Measurements from ENCODE around the gene RGMA.
"Not testable (repeated sequence)": the region's sequence is repeated elsewhere in the genome, so short reads cannot be mapped to it uniquely, and the experiment has no call there.

RGMA gene

DNA sequence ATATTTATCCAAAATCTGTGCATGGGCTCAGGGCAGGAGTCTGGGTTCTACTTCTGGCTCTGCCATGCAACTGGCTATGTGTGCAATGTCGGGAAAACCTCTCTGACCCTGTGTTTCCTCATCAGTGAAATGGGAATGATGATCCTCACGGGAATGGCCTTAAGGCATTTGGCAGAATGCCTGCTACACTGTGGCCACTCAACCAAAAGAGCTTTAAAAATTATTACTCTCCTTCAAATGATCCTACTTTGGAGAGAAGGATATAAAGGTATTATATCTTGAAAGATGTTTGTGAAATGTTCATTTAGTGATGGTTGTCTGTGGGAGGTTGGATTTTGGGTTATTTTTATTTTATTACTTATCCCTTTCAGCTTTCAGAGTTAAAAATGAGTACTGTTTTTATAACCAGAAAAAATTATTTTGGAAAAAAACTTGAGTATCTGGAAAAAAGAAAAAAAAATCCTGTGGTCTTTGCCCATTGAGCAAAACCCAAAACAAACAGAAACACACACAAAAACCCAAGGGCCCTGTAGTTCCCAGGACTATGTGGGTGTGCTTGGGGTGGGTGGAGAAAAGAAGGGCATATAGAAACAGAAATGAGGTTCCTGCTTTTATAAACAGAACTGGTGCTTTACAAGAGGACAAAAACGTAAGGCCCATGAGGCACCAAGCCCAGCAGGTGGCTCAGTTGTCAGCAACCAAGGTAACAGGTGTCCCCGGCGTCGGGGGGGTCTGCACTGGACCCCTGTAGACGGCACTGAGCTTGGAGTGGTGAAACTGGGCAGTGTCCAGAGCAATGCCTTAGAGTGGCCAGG lies 22.0 kb downstream of the RGMA start:
- TF ChIP-seq, protein P1, sequence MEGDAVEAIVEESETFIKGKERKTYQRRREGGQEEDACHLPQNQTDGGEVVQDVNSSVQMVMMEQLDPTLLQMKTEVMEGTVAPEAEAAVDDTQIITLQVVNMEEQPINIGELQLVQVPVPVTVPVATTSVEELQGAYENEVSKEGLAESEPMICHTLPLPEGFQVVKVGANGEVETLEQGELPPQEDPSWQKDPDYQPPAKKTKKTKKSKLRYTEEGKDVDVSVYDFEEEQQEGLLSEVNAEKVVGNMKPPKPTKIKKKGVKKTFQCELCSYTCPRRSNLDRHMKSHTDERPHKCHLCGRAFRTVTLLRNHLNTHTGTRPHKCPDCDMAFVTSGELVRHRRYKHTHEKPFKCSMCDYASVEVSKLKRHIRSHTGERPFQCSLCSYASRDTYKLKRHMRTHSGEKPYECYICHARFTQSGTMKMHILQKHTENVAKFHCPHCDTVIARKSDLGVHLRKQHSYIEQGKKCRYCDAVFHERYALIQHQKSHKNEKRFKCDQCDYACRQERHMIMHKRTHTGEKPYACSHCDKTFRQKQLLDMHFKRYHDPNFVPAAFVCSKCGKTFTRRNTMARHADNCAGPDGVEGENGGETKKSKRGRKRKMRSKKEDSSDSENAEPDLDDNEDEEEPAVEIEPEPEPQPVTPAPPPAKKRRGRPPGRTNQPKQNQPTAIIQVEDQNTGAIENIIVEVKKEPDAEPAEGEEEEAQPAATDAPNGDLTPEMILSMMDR (IDR thresholded peaks at IDR 0.05; ENCODE audit: low read depth, low read length): no peak
- no peak overlapping the region for H3K4me3 ChIP-seq (ENCODE audit: low read depth, low read length)

DNA sequence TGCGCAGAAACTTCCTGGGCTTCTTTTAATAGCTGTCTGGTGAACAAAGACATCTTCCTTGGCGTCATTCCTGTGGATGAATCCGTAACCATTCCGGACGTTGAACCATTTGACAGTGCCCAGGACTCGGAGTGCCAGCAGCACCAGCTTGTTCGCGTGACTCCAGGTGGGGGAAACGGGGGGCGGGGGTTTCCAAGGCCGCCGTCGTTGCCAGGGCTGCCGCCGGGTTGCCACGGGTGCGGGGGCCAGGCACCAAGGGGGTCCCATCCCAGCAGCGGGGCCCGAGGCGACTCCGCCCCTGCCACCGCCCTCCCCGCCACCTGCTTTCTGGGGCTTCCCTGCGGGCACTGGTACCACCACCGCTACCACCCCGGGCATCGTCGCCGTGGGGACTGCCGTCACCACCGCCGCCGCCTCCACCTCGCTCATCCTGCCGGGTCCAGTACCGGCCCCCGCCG lies 22.8 kb downstream of the RGMA start:
- no peak overlapping the region for H3K4me3 ChIP-seq (ENCODE audit: low read depth, low read length)
- TF ChIP-seq, protein P1 (IDR thresholded peaks at IDR 0.05; ENCODE audit: low read depth, low read length): no peak

GRCh38 chr15:93065641-93066045 lies 23.4 kb downstream of the RGMA start:
- TF ChIP-seq, protein P1 (IDR thresholded peaks at IDR 0.05; ENCODE audit: low read depth, low read length): no peak
- H3K4me3 ChIP-seq (ENCODE audit: low read depth, low read length): no peak overlapping the region

- TF ChIP-seq, protein P1 (IDR thresholded peaks at IDR 0.05; ENCODE audit: low read depth, low read length): no peak
- H3K4me3 ChIP-seq (ENCODE audit: low read depth, low read length): no peak overlapping the region
Measured at GRCh38 chr15:93063796-93064690, 25.0 kb downstream of the RGMA start.

- no peak overlapping the region for H3K4me3 ChIP-seq (ENCODE audit: low read depth, low read length)
- TF ChIP-seq, protein P1 (IDR thresholded peaks at IDR 0.05; ENCODE audit: low read depth, low read length): no peak
Measured at GRCh38 chr15:93063262-93063671, 25.7 kb downstream of the RGMA start.

- H3K4me3 ChIP-seq (ENCODE audit: low read depth, low read length): not testable (repeated sequence)
Measured at GRCh38 chr15:93062628-93063261, 26.3 kb downstream of the RGMA start.

Data from WI38 (cell line).